GM21367 (cell line): ENCODE results near the gene SUGP2.

Source experiments
- ATAC-seq: cut with Tn5 transposase; IDR thresholded peaks from one replicate; pipeline ENCODE4 v1.9.1; 2021; ENCODE audit not compliant: unreplicated experiment

Gene SUGP2

GRCh38 chr19:19059837-19060611, 26.7 kb upstream of the SUGP2 start:
- ATAC-seq = no peak

GRCh38 chr19:19059018-19059836, 25.9 kb upstream of the SUGP2 start:
- no peak for ATAC-seq

GRCh38 chr19:19057720-19058119, 24.4 kb upstream of the SUGP2 start:
- ATAC-seq = no peak

- no peak for ATAC-seq
Measured at GRCh38 chr19:19057317-19057716, 24.0 kb upstream of the SUGP2 start.

GRCh38 chr19:19056636-19057275, 23.4 kb upstream of the SUGP2 start:
- ATAC-seq = no peak

- ATAC-seq = no peak
Measured at GRCh38 chr19:19055701-19056100, 22.4 kb upstream of the SUGP2 start.

GRCh38 chr19:19054939-19055440, 21.7 kb upstream of the SUGP2 start:
- ATAC-seq = no peak

GRCh38 chr19:19054315-19054938, 21.1 kb upstream of the SUGP2 start:
- no peak for ATAC-seq

GRCh38 chr19:19053508-19054314, 20.4 kb upstream of the SUGP2 start:
- no peak for ATAC-seq

- ATAC-seq = no peak
Measured at GRCh38 chr19:19052921-19053320, 19.6 kb upstream of the SUGP2 start.

- ATAC-seq = no peak
Measured at GRCh38 chr19:19051478-19052213, 18.3 kb upstream of the SUGP2 start.

- no peak for ATAC-seq
Measured at GRCh38 chr19:19050731-19051130, 17.4 kb upstream of the SUGP2 start.

- ATAC-seq = no peak
Measured at GRCh38 chr19:19050104-19050503, 16.8 kb upstream of the SUGP2 start.

- no peak for ATAC-seq
Measured at GRCh38 chr19:19049406-19049805, 16.1 kb upstream of the SUGP2 start.

GRCh38 chr19:19043881-19044280, 10.6 kb upstream of the SUGP2 start:
- ATAC-seq = no peak

GRCh38 chr19:19043481-19043880, 10.2 kb upstream of the SUGP2 start:
- no peak for ATAC-seq

- ATAC-seq = no peak
Measured at GRCh38 chr19:19042732-19043280, 9.5 kb upstream of the SUGP2 start.

- ATAC-seq = no peak
Measured at GRCh38 chr19:19040417-19040816, 7.1 kb upstream of the SUGP2 start.

GRCh38 chr19:19039901-19040300, 6.6 kb upstream of the SUGP2 start:
- ATAC-seq = no peak
